ENCODE measurements around the gene CRPPA. TPM values are rescaled to one million over a fixed set of nuclear protein-coding genes. Genes with fewer than 3 reads are reported as not detected.

The CRPPA gene
- total and polyA plus RNA-seq, 2 of the 13 experiments (the other 11 are each of a cell fraction or from before 2014, with no cell fraction given) = 0.16 to 1.3 TPM

DNA sequence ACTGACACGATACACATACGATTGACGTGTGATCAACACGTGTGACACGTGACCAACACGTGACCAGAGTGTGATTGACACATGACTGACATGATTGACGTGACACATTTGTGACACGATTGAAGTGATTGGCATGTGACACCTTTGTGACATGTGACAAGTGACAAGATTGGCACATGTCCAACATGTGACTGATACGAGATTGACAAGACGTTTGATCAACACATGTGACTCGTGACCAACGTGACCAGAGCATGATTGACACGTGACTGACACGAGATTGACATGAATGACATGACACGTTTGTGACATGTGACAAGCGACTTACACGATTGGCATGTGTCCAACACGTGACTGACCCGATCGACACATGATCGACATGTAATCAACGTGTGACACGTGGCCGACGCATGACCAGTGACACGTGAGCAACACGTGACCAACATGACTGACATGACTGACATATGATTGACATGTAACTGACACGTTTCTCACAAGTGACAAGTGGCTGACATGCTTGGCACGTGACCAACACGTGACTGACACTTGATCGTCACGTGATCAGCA is 22.0 kb downstream of the CRPPA start (continued):
- TF ChIP-seq, protein P1, sequence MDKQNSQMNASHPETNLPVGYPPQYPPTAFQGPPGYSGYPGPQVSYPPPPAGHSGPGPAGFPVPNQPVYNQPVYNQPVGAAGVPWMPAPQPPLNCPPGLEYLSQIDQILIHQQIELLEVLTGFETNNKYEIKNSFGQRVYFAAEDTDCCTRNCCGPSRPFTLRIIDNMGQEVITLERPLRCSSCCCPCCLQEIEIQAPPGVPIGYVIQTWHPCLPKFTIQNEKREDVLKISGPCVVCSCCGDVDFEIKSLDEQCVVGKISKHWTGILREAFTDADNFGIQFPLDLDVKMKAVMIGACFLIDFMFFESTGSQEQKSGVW (CRISPR knock-in tag; IDR thresholded peaks at IDR 0.05; ENCODE audit: borderline replicate concordance) = no peak
- TF ChIP-seq MTA3 (CRISPR knock-in tag; IDR thresholded peaks at IDR 0.05) (no peak), ZFP36L1 (CRISPR knock-in tag; IDR thresholded peaks at IDR 0.05) (no peak), ZNF431 (CRISPR knock-in tag; IDR thresholded peaks at IDR 0.05; ENCODE audit: borderline replicate concordance, low read depth) (no peak), HNRNPUL1 (IDR thresholded peaks at IDR 0.05; ENCODE audit: low read depth, low read length) (no peak), ZSCAN9 (CRISPR knock-in tag; IDR thresholded peaks at IDR 0.05; ENCODE audit: borderline replicate concordance) (no peak), U2AF1 (optimal IDR thresholded peaks at IDR 0.05; ENCODE audit: low read depth, low read length) (no peak), ZNF749 (CRISPR knock-in tag; IDR thresholded peaks at IDR 0.05; ENCODE audit: borderline replicate concordance) (no peak), DNMT1 (CRISPR knock-in tag; IDR thresholded peaks at IDR 0.05) (peak; percentile 69)
- TF ChIP-seq, protein P2, sequence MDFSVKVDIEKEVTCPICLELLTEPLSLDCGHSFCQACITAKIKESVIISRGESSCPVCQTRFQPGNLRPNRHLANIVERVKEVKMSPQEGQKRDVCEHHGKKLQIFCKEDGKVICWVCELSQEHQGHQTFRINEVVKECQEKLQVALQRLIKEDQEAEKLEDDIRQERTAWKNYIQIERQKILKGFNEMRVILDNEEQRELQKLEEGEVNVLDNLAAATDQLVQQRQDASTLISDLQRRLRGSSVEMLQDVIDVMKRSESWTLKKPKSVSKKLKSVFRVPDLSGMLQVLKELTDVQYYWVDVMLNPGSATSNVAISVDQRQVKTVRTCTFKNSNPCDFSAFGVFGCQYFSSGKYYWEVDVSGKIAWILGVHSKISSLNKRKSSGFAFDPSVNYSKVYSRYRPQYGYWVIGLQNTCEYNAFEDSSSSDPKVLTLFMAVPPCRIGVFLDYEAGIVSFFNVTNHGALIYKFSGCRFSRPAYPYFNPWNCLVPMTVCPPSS (IDR thresholded peaks at IDR 0.05) = no peak
- TF ChIP-seq, protein P3, sequence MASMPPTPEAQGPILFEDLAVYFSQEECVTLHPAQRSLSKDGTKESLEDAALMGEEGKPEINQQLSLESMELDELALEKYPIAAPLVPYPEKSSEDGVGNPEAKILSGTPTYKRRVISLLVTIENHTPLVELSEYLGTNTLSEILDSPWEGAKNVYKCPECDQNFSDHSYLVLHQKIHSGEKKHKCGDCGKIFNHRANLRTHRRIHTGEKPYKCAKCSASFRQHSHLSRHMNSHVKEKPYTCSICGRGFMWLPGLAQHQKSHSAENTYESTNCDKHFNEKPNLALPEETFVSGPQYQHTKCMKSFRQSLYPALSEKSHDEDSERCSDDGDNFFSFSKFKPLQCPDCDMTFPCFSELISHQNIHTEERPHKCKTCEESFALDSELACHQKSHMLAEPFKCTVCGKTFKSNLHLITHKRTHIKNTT (CRISPR knock-in tag; IDR thresholded peaks at IDR 0.05) = no peak
- TF ChIP-seq, protein P4, sequence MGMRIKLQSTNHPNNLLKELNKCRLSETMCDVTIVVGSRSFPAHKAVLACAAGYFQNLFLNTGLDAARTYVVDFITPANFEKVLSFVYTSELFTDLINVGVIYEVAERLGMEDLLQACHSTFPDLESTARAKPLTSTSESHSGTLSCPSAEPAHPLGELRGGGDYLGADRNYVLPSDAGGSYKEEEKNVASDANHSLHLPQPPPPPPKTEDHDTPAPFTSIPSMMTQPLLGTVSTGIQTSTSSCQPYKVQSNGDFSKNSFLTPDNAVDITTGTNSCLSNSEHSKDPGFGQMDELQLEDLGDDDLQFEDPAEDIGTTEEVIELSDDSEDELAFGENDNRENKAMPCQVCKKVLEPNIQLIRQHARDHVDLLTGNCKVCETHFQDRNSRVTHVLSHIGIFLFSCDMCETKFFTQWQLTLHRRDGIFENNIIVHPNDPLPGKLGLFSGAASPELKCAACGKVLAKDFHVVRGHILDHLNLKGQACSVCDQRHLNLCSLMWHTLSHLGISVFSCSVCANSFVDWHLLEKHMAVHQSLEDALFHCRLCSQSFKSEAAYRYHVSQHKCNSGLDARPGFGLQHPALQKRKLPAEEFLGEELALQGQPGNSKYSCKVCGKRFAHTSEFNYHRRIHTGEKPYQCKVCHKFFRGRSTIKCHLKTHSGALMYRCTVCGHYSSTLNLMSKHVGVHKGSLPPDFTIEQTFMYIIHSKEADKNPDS (CRISPR knock-in tag; IDR thresholded peaks at IDR 0.05) = 0 out of 2 replicates have a peak, but pooled peaks have one; percentile 50
- TF ChIP-seq, protein P5, sequence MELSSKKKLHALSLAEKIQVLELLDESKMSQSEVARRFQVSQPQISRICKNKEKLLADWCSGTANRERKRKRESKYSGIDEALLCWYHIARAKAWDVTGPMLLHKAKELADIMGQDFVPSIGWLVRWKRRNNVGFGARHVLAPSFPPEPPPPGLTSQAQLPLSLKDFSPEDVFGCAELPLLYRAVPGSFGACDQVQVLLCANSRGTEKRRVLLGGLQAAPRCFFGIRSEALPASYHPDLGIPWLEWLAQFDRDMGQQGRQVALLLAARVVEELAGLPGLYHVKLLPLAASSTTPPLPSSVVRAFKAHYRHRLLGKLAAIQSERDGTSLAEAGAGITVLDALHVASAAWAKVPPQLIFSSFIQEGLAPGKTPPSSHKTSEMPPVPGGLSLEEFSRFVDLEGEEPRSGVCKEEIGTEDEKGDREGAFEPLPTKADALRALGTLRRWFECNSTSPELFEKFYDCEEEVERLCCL (CRISPR knock-in tag; IDR thresholded peaks at IDR 0.05; ENCODE audit: borderline replicate concordance) = no peak
